ENCODE data around the gene THSD8.

DNA sequence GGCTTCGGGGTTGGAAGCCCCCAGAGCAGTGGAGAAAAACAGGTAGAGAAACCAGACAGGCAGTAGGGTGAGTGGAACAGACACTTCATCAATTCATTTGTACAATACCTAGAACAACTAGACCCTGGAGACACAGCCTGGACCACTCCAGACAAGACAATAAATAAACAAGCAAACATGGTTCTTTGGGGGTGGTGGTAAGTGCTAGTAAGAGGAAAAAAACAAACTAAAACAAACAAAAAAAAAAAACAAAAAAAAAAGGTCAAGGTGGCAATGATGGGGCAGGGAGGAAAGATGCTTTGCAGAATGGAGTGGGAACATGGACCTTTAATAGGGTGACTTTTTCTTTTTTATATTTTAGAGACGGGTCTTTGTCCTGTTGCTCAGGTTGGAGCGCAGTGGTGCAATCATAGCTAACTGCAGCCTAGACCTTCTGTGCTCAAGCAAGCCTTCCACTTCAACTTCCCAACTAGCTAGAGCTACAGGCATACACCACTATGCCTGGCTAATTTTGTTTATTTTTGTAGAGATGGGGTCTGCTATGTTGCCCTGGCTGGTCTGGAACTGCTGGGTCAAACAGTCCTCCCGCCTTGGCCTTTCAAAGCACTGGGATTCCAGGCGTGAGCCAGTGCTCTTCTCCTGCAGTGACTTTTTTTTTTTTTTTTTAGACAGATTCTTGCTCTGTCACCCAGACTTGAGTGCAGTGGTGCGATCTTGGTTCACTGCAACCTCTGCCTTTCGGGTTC lies 7.5 kb upstream of the THSD8 start:
- TF ChIP-seq POLR2AphosphoS5 (IDR thresholded peaks at IDR 0.05), result no peak
- TF ChIP-seq, protein P1, sequence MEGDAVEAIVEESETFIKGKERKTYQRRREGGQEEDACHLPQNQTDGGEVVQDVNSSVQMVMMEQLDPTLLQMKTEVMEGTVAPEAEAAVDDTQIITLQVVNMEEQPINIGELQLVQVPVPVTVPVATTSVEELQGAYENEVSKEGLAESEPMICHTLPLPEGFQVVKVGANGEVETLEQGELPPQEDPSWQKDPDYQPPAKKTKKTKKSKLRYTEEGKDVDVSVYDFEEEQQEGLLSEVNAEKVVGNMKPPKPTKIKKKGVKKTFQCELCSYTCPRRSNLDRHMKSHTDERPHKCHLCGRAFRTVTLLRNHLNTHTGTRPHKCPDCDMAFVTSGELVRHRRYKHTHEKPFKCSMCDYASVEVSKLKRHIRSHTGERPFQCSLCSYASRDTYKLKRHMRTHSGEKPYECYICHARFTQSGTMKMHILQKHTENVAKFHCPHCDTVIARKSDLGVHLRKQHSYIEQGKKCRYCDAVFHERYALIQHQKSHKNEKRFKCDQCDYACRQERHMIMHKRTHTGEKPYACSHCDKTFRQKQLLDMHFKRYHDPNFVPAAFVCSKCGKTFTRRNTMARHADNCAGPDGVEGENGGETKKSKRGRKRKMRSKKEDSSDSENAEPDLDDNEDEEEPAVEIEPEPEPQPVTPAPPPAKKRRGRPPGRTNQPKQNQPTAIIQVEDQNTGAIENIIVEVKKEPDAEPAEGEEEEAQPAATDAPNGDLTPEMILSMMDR (IDR thresholded peaks at IDR 0.05), result peak in 1 of 3 experiments; percentile 21
- TF ChIP-seq POLR2A (IDR thresholded peaks at IDR 0.05; ENCODE audit: low read depth), result no peak
